Neural cell (in vitro differentiated cells): ENCODE data around the gene ROBO1. TPM values are rescaled to one million over a fixed set of nuclear protein-coding genes. Genes with fewer than 3 reads are reported as not detected.

ENCODE experiments used
- H2AFZ ChIP-seq: fragments of 200-600, 300-800 bp; sonication (generic), shearing (Covaris generic); 2 replicates; pipeline ENCODE4 v1.6.0; 2014; ENCODE audit warnings: low read depth, mild to moderate bottlenecking, antibody characterized with exemption, low read length, moderate library complexity
- H3F3A ChIP-seq: fragments of 200-600 bp; shearing (Covaris generic); 2 replicates; pipeline ENCODE4 v1.6.1; 2016; ENCODE audit warnings: mild to moderate bottlenecking, moderate library complexity, mixed read lengths, antibody characterized with exemption, low read length; ENCODE audit not compliant: insufficient read depth, poor library complexity, severe bottlenecking
- H3K27ac ChIP-seq: fragments of 200-600, 300-800 bp; sonication (generic), shearing (Covaris generic); 2 replicates; pipeline ENCODE4 v1.5.1; 2014; ENCODE audit warnings: mild to moderate bottlenecking, low read length, moderate library complexity
- H3K27me3 ChIP-seq: fragments of 300-800, 200-600 bp; sonication (generic), shearing (Covaris generic); 2 replicates; pipeline ENCODE4 v1.6.0; 2014; ENCODE audit warnings: mild to moderate bottlenecking, low read depth, low read length, moderate library complexity; ENCODE audit not compliant: insufficient read depth
- H3K36me3 ChIP-seq: fragments of 300-800, 200-600 bp; sonication (generic), shearing (Covaris generic); 2 replicates; pipeline ENCODE4 v1.5.1; 2014; ENCODE audit warnings: mild to moderate bottlenecking, antibody characterized with exemption, low read length, moderate library complexity; ENCODE audit not compliant: insufficient read depth
- H3K4me2 ChIP-seq: fragments of 300-800, 200-600 bp; sonication (generic), shearing (Covaris generic); 2 replicates; pipeline ENCODE4 v1.6.0; 2014; ENCODE audit warnings: mild to moderate bottlenecking, low read length
- H3K4me3 ChIP-seq: fragments of 300-800, 200-600 bp; sonication (generic), shearing (Covaris generic); 2 replicates; pipeline ENCODE4 v1.5.1; 2014; ENCODE audit warnings: mild to moderate bottlenecking, low read length, moderate library complexity
- H3K79me2 ChIP-seq: fragments of 200-600 bp; shearing (Covaris generic); replicated peaks from 2 replicates; pipeline ENCODE4 v1.6.0; 2014; ENCODE audit warnings: mild to moderate bottlenecking, low read length, moderate library complexity; ENCODE audit not compliant: insufficient read depth
- H3K9ac ChIP-seq: fragments of 300-800, 200-600 bp; sonication (generic), shearing (Covaris generic); 2 replicates; pipeline ENCODE4 v1.6.1; 2016; ENCODE audit warnings: mild to moderate bottlenecking, low read length, mixed read lengths
- H3K9me2 ChIP-seq: fragments of 200-600 bp; shearing (Covaris generic); 2 replicates; pipeline ENCODE4 v1.6.1; 2016; ENCODE audit warnings: mild to moderate bottlenecking, low read length, mixed read lengths; ENCODE audit not compliant: insufficient read depth
- H3K9me3 ChIP-seq: fragments of 200-600, 300-800 bp; sonication (generic), shearing (Covaris generic); 2 replicates; pipeline ENCODE4 v1.6.1; 2016; ENCODE audit warnings: mild to moderate bottlenecking, mixed run types, low read length, moderate library complexity, mixed read lengths
- H4K20me1 ChIP-seq: fragments of 200-600 bp; shearing (Covaris generic); 2 replicates; pipeline ENCODE4 v1.6.1; 2016; ENCODE audit warnings: mild to moderate bottlenecking, mixed run types; ENCODE audit not compliant: insufficient read depth
- CTCF ChIP-seq: fragments of 450-650 bp; IDR thresholded peaks from 2 replicates; pipeline ENCODE4 v1.5.1; 2014; ENCODE audit warnings: antibody characterized with exemption, mild to moderate bottlenecking, moderate library complexity; ENCODE audit not compliant: poor library complexity, severe bottlenecking
- EP300 ChIP-seq: fragments of 450-650 bp; conservative IDR thresholded peaks from 2 replicates; pipeline ENCODE4 v1.6.1; 2014; ENCODE audit warnings: antibody characterized with exemption, mild to moderate bottlenecking, moderate library complexity; ENCODE audit not compliant: poor library complexity, severe bottlenecking
- EZH2 ChIP-seq: fragments of 200-600, 300-800 bp; shearing (Covaris generic), sonication (generic); IDR thresholded peaks from 2 replicates; pipeline ENCODE4 v1.6.1; 2014; ENCODE audit warnings: antibody characterized with exemption, low read length, borderline replicate concordance, mild to moderate bottlenecking; ENCODE audit not compliant: insufficient read depth, poor library complexity, severe bottlenecking
- MXI1 ChIP-seq: fragments of 450-650 bp; conservative IDR thresholded peaks from 2 replicates; pipeline ENCODE4 v1.6.1; 2014; ENCODE audit warnings: antibody characterized with exemption, mild to moderate bottlenecking; ENCODE audit not compliant: poor library complexity, severe bottlenecking
- POLR2AphosphoS5 ChIP-seq: IDR thresholded peaks from 2 replicates; pipeline ENCODE4 v1.6.1; 2012
- RAD21 ChIP-seq: fragments of 450-650 bp; conservative IDR thresholded peaks from 2 replicates; pipeline ENCODE4 v1.6.1; 2014; ENCODE audit warnings: antibody characterized with exemption, mild to moderate bottlenecking, moderate library complexity
- REST ChIP-seq: IDR thresholded peaks from 2 replicates; pipeline ENCODE4 v1.6.1; 2012; ENCODE audit warnings: borderline replicate concordance
- SMC3 ChIP-seq: fragments of 450-650 bp; conservative IDR thresholded peaks from 2 replicates; pipeline ENCODE4 v1.6.1; 2014; ENCODE audit warnings: antibody characterized with exemption, mild to moderate bottlenecking, moderate library complexity; ENCODE audit not compliant: poor library complexity
- TAF1 ChIP-seq: IDR thresholded peaks from 2 replicates; pipeline ENCODE4 v1.6.1; 2012; ENCODE audit warnings: low read depth
- polyA plus RNA-seq: library from polyadenylated mRNA; depleted of rRNA; stranded (reverse); fragments of >200 nt; gene quantifications from 2 replicates; pipeline ENCODE4 v1.2.3, GENCODE V29; 2014

ROBO1 gene
- polyA plus RNA-seq, 1 donor from 2014 or later, result 183 TPM

- Histone ChIP-seq H3K9ac (no peak overlapping the region), H3K79me2 (peaks cover 46% of the 10 kb centered on the region)
Observed at GRCh38 chr3:78972617-78973301, 795.0 kb downstream of the ROBO1 start.

DNA sequence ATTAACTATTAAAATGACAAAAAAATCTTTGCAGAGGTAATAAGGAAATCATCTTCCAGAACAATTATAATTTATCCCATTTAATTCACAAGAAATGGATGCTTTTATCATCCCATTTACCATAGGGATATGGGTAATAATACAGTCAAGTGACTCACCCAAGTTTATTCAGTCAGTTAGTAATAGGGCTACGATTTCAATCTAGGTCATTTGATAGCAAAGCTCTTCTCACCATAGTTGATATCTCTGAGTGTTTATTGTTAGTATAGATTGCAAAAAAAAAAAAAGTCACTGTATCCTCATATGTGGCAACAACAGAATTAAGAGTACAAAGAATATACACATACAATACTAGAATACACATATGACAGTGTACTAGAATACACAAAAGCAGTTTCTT is 797.1 kb downstream of the ROBO1 start:
- Histone ChIP-seq H3K36me3 (no peaks in the 10 kb centered on the region), H3K9me2 (no peaks in the 10 kb centered on the region), H2AFZ (no peak overlapping the region), H3K27me3 (no peaks in the 10 kb centered on the region), H3K79me2 (peaks cover 52% of the 10 kb centered on the region), H3K4me3 (no peak overlapping the region), H3K9me3 (no peaks in the 10 kb centered on the region), H3K27ac (no peak overlapping the region), H3K4me2 (no peak overlapping the region), H3K9ac (no peak overlapping the region), H3F3A (no peaks in the 10 kb centered on the region), H4K20me1 (no peaks in the 10 kb centered on the region)
- no peak for TF ChIP-seq TAF1
- no peak for TF ChIP-seq CTCF
- TF ChIP-seq POLR2AphosphoS5, result no peak
- no peak for TF ChIP-seq EZH2
- TF ChIP-seq SMC3, result no peak

More at GRCh38 chr3:78972617-78973301, 795.0 kb downstream of the ROBO1 start:
- no peak for TF ChIP-seq TAF1
- TF ChIP-seq EP300, result no peak
- TF ChIP-seq SMC3, result no peak
- no peak for TF ChIP-seq CTCF
- TF ChIP-seq MXI1, result no peak
- TF ChIP-seq RAD21, result no peak
- TF ChIP-seq REST, result no peak
- TF ChIP-seq POLR2AphosphoS5, result no peak
- TF ChIP-seq EZH2, result no peak
- no peaks in the 10 kb centered on the region for H4K20me1 ChIP-seq
- H3K9me3 ChIP-seq, result no peaks in the 10 kb centered on the region
- H3K27me3 ChIP-seq, result no peaks in the 10 kb centered on the region
- no peaks in the 10 kb centered on the region for H3F3A ChIP-seq
- no peak overlapping the region for H3K27ac ChIP-seq
- no peak overlapping the region for H3K4me3 ChIP-seq
- no peak overlapping the region for H3K4me2 ChIP-seq
- no peak overlapping the region for H2AFZ ChIP-seq
- H3K9me2 ChIP-seq, result no peaks in the 10 kb centered on the region
- H3K36me3 ChIP-seq, result no peaks in the 10 kb centered on the region
